GM12874 (cell line): ENCODE data around the gene VAT1L.

ENCODE experiments used
- TF ChIP-seq, protein P1 (sequence below): IDR thresholded peaks from 2 replicates; pipeline ENCODE4 v1.5.1; 2011; ENCODE audit warnings: low read depth, mild to moderate bottlenecking, control low read depth, low read length, moderate library complexity; ENCODE audit not compliant: insufficient read depth

Gene VAT1L

DNA sequence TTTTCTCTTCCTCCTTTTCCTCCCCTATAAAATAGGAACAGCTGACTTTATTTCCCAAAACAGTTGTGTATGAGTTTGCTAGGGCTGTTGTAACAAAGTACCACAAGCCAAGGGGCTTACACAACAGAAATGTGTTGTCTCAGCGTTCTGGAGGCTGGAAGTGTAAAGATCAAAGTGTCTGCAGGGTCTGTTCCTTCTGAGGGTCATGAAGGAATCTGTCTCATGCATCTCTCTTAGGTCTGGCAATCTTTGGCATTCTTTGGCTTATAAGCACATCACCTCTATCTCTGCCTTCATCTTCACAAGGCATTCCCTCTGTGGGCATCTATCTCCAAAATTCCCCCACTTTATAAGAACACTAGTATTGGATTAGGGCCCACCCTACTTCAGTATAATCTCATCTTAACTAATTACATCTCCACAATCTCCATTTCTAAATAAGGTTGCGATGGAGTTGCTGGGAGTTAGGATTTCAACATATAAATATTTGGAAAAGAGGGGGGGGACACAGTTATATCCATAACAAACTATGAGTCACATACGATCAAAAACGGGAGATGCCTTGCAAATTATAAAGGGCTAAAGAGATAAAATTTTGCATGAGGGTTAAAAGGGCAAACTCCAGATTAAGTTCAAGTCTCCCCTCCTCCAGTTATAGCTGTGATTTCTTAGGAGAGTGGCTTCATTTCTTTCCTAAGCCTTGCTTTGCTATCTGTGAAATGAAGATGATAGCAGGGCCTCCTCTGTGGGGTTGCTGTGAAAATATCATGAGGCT lies 109.7 kb downstream of the VAT1L start:
- TF ChIP-seq, protein P1, sequence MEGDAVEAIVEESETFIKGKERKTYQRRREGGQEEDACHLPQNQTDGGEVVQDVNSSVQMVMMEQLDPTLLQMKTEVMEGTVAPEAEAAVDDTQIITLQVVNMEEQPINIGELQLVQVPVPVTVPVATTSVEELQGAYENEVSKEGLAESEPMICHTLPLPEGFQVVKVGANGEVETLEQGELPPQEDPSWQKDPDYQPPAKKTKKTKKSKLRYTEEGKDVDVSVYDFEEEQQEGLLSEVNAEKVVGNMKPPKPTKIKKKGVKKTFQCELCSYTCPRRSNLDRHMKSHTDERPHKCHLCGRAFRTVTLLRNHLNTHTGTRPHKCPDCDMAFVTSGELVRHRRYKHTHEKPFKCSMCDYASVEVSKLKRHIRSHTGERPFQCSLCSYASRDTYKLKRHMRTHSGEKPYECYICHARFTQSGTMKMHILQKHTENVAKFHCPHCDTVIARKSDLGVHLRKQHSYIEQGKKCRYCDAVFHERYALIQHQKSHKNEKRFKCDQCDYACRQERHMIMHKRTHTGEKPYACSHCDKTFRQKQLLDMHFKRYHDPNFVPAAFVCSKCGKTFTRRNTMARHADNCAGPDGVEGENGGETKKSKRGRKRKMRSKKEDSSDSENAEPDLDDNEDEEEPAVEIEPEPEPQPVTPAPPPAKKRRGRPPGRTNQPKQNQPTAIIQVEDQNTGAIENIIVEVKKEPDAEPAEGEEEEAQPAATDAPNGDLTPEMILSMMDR, result no peak

- TF ChIP-seq, protein P1, result no peak
Observed at GRCh38 chr16:77898671-77899211, 110.4 kb downstream of the VAT1L start.

DNA sequence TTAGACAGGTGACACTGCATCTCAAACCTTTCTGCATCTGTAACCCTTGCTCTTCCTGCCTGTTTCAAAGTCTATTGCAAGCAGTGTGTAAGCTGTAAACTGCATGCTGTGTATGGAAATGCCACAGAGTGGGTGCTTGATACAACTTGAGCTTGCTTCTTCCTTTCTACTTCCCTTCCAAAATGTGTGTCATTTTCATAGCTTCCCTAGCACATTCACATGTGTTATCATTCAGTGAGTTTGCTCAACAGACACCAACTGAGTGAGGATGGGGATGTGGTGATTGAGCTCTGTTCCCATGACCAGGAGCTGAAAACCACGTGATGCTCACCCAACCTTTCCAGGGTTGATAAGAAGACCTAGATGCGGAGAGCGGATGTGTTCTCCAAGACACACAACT lies 111.1 kb downstream of the VAT1L start:
- TF ChIP-seq, protein P1, result no peak

DNA sequence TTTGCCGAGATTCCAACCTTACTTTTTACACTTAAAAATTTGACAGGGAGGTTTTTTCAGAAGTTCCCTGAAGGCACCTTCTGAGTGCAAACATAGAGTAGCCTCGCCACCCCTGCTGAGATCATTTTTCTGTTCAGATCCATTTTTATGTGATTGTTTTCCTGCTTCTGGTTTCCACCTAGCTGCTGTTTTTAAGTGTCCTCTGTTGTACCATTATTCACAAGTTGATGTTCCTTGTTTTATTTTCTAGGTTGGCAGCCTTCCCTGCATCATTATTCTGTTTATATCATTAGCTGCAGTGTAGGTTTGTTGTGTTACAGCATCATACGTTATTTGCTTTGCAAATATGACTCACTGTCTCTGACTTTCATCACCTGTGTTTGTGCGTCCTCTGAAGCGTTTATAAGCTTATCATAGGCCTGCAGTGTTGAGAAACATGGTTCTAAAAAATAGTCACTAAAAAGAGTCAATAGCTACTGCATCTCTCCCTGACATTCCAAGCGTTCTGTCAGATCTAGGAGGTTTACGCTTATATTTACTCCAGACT lies 117.1 kb downstream of the VAT1L start:
- TF ChIP-seq, protein P1, result no peak

DNA sequence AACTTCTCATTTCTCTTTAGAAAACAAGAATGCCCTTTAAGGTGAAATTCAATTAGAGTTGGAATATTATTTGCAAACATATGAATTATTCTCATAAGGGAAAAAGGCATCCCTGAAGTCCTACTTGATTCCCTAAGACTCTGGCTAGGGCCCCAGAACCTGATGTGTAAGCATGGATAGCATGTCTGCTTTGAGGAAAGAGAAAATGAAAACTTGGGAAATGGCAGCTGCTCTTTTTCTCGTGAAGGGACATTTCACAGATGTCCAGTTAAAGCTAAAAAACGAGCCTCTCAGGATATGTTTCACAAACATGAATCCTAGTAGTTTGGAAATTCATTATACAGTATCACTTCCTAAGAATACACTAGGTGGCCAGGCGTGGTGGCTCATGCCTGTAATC lies 121.7 kb downstream of the VAT1L start:
- TF ChIP-seq, protein P1, result no peak

DNA sequence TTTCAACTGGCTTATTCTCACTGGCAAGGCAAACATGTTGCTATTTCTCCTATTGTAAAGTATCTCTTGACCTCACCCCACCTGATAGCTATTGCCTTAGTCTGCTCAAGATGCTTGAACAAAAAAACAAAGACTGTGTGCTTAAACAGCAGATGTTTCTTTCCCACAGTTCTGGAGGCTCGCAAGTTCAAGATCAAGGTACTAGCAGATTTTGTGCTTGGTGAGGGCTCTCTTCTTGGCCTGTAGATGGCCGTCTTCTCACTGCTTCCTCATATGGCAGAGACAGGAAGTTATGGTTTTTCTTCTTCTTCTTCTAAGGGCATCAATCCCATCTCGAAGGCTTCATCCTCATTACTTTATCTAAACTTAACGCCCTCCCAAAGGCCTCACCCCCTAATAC lies 124.3 kb downstream of the VAT1L start:
- TF ChIP-seq, protein P1, result no peak

DNA sequence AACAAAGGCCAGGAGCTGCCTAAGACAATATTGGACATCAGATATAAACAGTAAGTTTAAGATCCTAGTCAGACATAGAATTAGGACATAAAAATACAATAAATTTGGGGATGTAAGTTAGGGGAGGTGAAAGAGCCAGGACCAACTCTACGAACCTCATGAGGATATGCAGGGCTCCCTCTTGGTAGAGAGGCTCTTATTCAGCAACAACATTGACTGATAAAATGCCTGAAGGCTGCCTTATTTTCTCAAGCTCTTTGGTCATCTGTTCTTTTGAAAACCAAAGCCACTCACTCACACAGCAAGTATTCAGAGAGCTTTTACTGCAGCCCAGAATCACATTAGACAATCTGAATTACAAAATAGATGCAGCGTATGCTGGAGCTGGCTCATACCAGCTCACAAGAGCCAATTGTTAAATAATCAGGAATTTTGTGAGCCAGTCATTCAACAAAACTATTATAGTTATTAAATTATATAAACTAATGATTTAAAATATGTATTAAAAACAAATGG lies 125.4 kb downstream of the VAT1L start:
- TF ChIP-seq, protein P1, result no peak
